Cardiac muscle cell (in vitro differentiated cells and primary cell): Measurements from ENCODE around the gene P4HB. TPM values are rescaled to one million over a fixed set of nuclear protein-coding genes. Genes with fewer than 3 reads are reported as not detected.
"Not testable (repeated sequence)": the region's sequence is repeated elsewhere in the genome, so short reads cannot be mapped to it uniquely, and the experiment has no call there.

Source experiments
- DNase-seq, 2 donors: peaks; one replicate each; pipeline versions ENCODE4 v3.0.0 to v3.0.0-alpha.2; 2010 to 2017; ENCODE audit warnings: low read depth in 1 of 2, low spot score in 1 of 2
- H3K27ac ChIP-seq: fragments of 200-600 bp; sonication (generic); 2 replicates; pipeline ENCODE4 v1.5.1; 2016
- H3K27me3 ChIP-seq: fragments of 200-600 bp; sonication (generic); 2 replicates; pipeline ENCODE4 v1.6.0; 2016; ENCODE audit warnings: control low read depth
- H3K36me3 ChIP-seq: fragments of 200-600 bp; sonication (generic); 2 replicates; pipeline ENCODE4 v1.5.1; 2016; ENCODE audit warnings: control low read depth
- H3K4me1 ChIP-seq: fragments of 200-600 bp; sonication (generic); 2 replicates; pipeline ENCODE4 v1.8.1; 2017; ENCODE audit warnings: low read depth, mild to moderate bottlenecking, mixed run types
- H3K4me3 ChIP-seq: fragments of 200-600 bp; sonication (generic); 2 replicates; pipeline ENCODE4 v1.5.1; 2016; ENCODE audit warnings: mild to moderate bottlenecking
- H3K9me3 ChIP-seq: fragments of 200-600 bp; sonication (generic); 2 replicates; pipeline ENCODE4 v1.5.1; 2017; ENCODE audit warnings: low read depth, mild to moderate bottlenecking, control low read depth
- CTCF ChIP-seq: IDR thresholded peaks from 2 replicates; pipeline ENCODE4 v1.5.1; 2012; ENCODE audit warnings: low read depth, mild to moderate bottlenecking, low read length
- polyA plus RNA-seq: library from polyadenylated mRNA; unstranded; fragments of >200 nt; fragmentation: Nextera tagmentation; extraction: Ambion mirVana; gene quantifications from 2 replicates; pipeline ENCODE4 v1.2.1, GENCODE V29; 2016
- total RNA-seq: library from RNA; depleted of rRNA; stranded (reverse); fragments of >200 nt; gene quantifications from 2 replicates; pipeline ENCODE4 v1.2.3, GENCODE V29; 2016

Gene P4HB
- total and polyA plus RNA-seq, 2 experiments from 2014 or later: 597 to 972 TPM

GRCh38 chr17:81843713-81844326, 16.5 kb downstream of the P4HB start:
- Histone ChIP-seq H3K27ac (no peak overlapping the region), H3K4me1 (peaks cover 2% of the 10 kb centered on the region), H3K27me3 (no peaks in the 10 kb centered on the region), H3K4me3 (no peak overlapping the region), H3K36me3 (peaks cover 43% of the 10 kb centered on the region), H3K9me3 (no peaks in the 10 kb centered on the region)
- DNase-seq: no peak
- no peak for TF ChIP-seq CTCF

- no peak overlapping the region for H3K27ac ChIP-seq
- TF ChIP-seq CTCF: no peak
- H3K4me1 ChIP-seq: peaks cover 5% of the 10 kb centered on the region
- peaks cover 38% of the 10 kb centered on the region for H3K36me3 ChIP-seq
- H3K4me3 ChIP-seq: no peak overlapping the region
- no peaks in the 10 kb centered on the region for H3K9me3 ChIP-seq
- no peaks in the 10 kb centered on the region for H3K27me3 ChIP-seq
- DNase-seq: peak in 1 of 2 donors; percentile 19
These were observed 17.4 kb downstream of the P4HB start for GRCh38 chr17:81842725-81843504.

- H3K36me3 ChIP-seq: peaks cover 36% of the 10 kb centered on the region
- no peak for DNase-seq
- H3K27me3 ChIP-seq: no peaks in the 10 kb centered on the region
- TF ChIP-seq CTCF: no peak
- H3K27ac ChIP-seq: no peak overlapping the region
- no peaks in the 10 kb centered on the region for H3K9me3 ChIP-seq
- peaks cover 5% of the 10 kb centered on the region for H3K4me1 ChIP-seq
- no peak overlapping the region for H3K4me3 ChIP-seq
These were observed 18.0 kb downstream of the P4HB start for GRCh38 chr17:81842378-81842724.

GRCh38 chr17:81841866-81842265, 18.5 kb downstream of the P4HB start:
- Histone ChIP-seq H3K4me3 (no peak overlapping the region), H3K36me3 (peaks cover 31% of the 10 kb centered on the region), H3K4me1 (peaks cover 5% of the 10 kb centered on the region), H3K9me3 (no peaks in the 10 kb centered on the region), H3K27me3 (no peaks in the 10 kb centered on the region), H3K27ac (no peak overlapping the region)
- DNase-seq: no peak
- TF ChIP-seq CTCF: no peak

GRCh38 chr17:81840826-81841778, 19.2 kb downstream of the P4HB start:
- DNase-seq: no peak
- Histone ChIP-seq H3K4me1 (peaks cover 5% of the 10 kb centered on the region), H3K27me3 (no peaks in the 10 kb centered on the region), H3K4me3 (no peak overlapping the region), H3K9me3 (no peaks in the 10 kb centered on the region), H3K36me3 (peaks cover 25% of the 10 kb centered on the region), H3K27ac (no peak overlapping the region)
- no peak for TF ChIP-seq CTCF

- H3K27me3 ChIP-seq, H3K27ac ChIP-seq, H3K4me3 ChIP-seq, DNase-seq, H3K4me1 ChIP-seq, H3K9me3 ChIP-seq: not testable (repeated sequence)
- H3K36me3 ChIP-seq: peaks cover 16% of the 10 kb centered on the region
These were observed 20.3 kb downstream of the P4HB start for GRCh38 chr17:81840059-81840458.
